ENCODE data around the gene KAT5. TPM values are rescaled to one million over a fixed set of nuclear protein-coding genes. Genes with fewer than 3 reads are reported as not detected.

KAT5 gene
- total and polyA plus RNA-seq, 2 of the 4 experiments (the other 2 are of a cell fraction) = 33.3 to 34.2 TPM

DNA sequence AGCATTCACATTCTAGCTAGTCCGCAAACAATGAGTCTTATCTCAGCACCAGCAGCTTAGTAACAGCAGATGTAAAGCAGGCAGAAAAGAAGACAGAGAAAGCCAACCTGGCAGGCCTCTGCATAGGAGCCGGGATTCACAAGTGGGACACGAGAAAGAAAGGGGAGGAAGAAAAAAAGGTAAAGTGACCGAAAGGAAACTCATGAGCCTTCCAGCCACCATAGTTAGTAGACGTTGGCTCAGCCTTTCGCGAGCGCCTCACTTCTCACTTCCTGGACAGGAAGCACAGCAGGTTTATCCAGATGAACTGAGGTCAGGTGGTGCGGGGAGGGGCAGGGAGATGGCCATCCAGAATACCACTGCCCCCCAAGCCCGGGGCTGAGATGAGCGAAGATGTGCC lies 19.7 kb upstream of the KAT5 start:
- no peaks in the 10 kb centered on the region for H3K79me1 ChIP-seq (ENCODE audit: low read depth in 1 of 2, low read length in 2 of 2)
- no peak overlapping the region for H3K23ac ChIP-seq (ENCODE audit: low read depth, low read length)
- no TSS peak for BruUV-seq (replicated peaks)
- ChIA-PET CTCF (interaction anchor here (0.6 kb wide), 1 partner anchor 22 kb away, joined by 3 read pairs; no protein-coding TSS in a partner anchor), POLR2A (ENCODE audit: unreplicated experiment) (no interaction called here)
- peaks cover 27% of the 10 kb centered on the region for H3K27me3 ChIP-seq (ENCODE audit: control insufficient read depth, insufficient read depth, low read length)
- H3K14ac ChIP-seq (replicated peaks; ENCODE audit: low read depth, low read length) = no peak overlapping the region
- no peak overlapping the region for H2AK5ac ChIP-seq (ENCODE audit: low read depth, low read length)
- no peaks in the 10 kb centered on the region for H3K9me3 ChIP-seq (ENCODE audit: control insufficient read depth, insufficient read depth, low read length)
- H3K4ac ChIP-seq (ENCODE audit: low read depth, low read length) = no peak overlapping the region
- H2BK120ac ChIP-seq (ENCODE audit: low read depth, low read length) = no peak overlapping the region
- ATAC-seq (ENCODE audit: low read depth) (no peak), DNase-seq (no peak)
- dilution Hi-C loops (cut with HindIII; ENCODE audit: low sequenced_read_pairs, unreplicated experiment) = no loop called here
- no peak overlapping the region for H2BK15ac ChIP-seq (ENCODE audit: low read depth, low read length)
- no peaks in the 10 kb centered on the region for H4K20me1 ChIP-seq (ENCODE audit: insufficient read depth, low read length)
- no peak overlapping the region for H4K91ac ChIP-seq (ENCODE audit: insufficient read depth, low read depth, low read length)
- 0 out of 2 replicates have a peak, but pooled peaks cover 2% of the 10 kb centered on the region for H3K9me1 ChIP-seq (ENCODE audit: insufficient read depth, low read length)
- H2BK5ac ChIP-seq (ENCODE audit: low read depth, low read length, poor library complexity, severe bottlenecking) = no peak overlapping the region
- H3K4me2 ChIP-seq (ENCODE audit: low read depth, low read length) = no peak overlapping the region
- H3K4me1 ChIP-seq (ENCODE audit: control insufficient read depth, insufficient read depth, low read length) = no peaks in the 10 kb centered on the region
- no peaks in the 10 kb centered on the region for H3K36me3 ChIP-seq (ENCODE audit: control insufficient read depth, insufficient read depth, low read length)
- H4K8ac ChIP-seq (ENCODE audit: low read depth in 2 of 2, low read length in 2 of 2) = no peak overlapping the region
- H3K4me3 ChIP-seq (ENCODE audit: insufficient read depth, low read depth, low read length) = no peak overlapping the region
- 65% methylated on average over 2 of the region's 11 CpGs; no CpG with 5 or more reads in 1 of the 2 experiments for WGBS, 2 experiments (ENCODE audit: extremely low coverage in 2 of 2, insufficient read length in 1 of 2)
- H3K27ac ChIP-seq (ENCODE audit: insufficient read depth, low read length) = no peak overlapping the region
- peak overlapping the region; percentile 43 for H2AFZ ChIP-seq (replicated peaks; ENCODE audit: low read length, poor library complexity)
- H3K18ac ChIP-seq (ENCODE audit: low read depth, low read length) = no peak overlapping the region
- no peak overlapping the region for H3K56ac ChIP-seq (ENCODE audit: extremely low read depth, insufficient read depth, low read length)
- in situ Hi-C loops (cut with MboI; ENCODE audit: low sequenced_read_pairs) = no loop called here
- H2BK20ac ChIP-seq (ENCODE audit: low read depth, low read length) = no peak overlapping the region
- H4K5ac ChIP-seq (ENCODE audit: low read depth, low read length) = no peak overlapping the region
- no peak overlapping the region for H3K9ac ChIP-seq (ENCODE audit: low read depth, low read length)
- TF ChIP-seq NFE2L2 (IDR thresholded peaks at IDR 0.05; ENCODE audit: low read depth, low read length) (no peak), FOS (IDR thresholded peaks at IDR 0.05; ENCODE audit: low read depth, low read length) (no peak), SMC3 (IDR thresholded peaks at IDR 0.05; ENCODE audit: low read depth, low read length) (no peak), MAZ (IDR thresholded peaks at IDR 0.05; ENCODE audit: borderline replicate concordance, low read depth, low read length) (no peak), MXI1 (IDR thresholded peaks at IDR 0.05; ENCODE audit: borderline replicate concordance, low read depth, low read length) (no peak), BHLHE40 (IDR thresholded peaks at IDR 0.05; ENCODE audit: low read depth, low read length) (no peak), CEBPB (IDR thresholded peaks at IDR 0.05; ENCODE audit: low read depth, low read length) (no peak)
- TF ChIP-seq, protein P1, sequence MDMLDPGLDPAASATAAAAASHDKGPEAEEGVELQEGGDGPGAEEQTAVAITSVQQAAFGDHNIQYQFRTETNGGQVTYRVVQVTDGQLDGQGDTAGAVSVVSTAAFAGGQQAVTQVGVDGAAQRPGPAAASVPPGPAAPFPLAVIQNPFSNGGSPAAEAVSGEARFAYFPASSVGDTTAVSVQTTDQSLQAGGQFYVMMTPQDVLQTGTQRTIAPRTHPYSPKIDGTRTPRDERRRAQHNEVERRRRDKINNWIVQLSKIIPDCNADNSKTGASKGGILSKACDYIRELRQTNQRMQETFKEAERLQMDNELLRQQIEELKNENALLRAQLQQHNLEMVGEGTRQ (IDR thresholded peaks at IDR 0.05; ENCODE audit: low read depth, low read length) = no peak
- H2AK9ac ChIP-seq (replicated peaks; ENCODE audit: low read depth, low read length, poor library complexity) = no peak overlapping the region
- intact Hi-C loops (cut with micrococcal nuclease) = loop anchor here (10.0 kb wide), 1 partner anchor 72 kb away; no protein-coding TSS in a partner anchor
